ENCODE results near the gene FASTKD2.

- TF ChIP-seq CTCF (IDR thresholded peaks at IDR 0.05): no peak
- no peak for TF ChIP-seq ZFX (IDR thresholded peaks at IDR 0.05; ENCODE audit: borderline replicate concordance)
These were observed 25.0 kb downstream of the FASTKD2 start for GRCh38 chr2:206790311-206790935.

Data from 22Rv1 (cell line).